HUES48 (cell line): ENCODE data around the gene CTSA.
A peak's percentile ranks its signal among the peaks of the same experiment; 100 is the strongest.
"Not testable (repeated sequence)": the region's sequence is repeated elsewhere in the genome, so short reads cannot be mapped to it uniquely, and the experiment has no call there.

Experiments
- H3K27ac ChIP-seq: one replicate; pipeline ENCODE4 v1.7.0; 2013; ENCODE audit warnings: low read depth, low read length, inconsistent platforms
- H3K27me3 ChIP-seq: 2 replicates; pipeline ENCODE4 v1.6.1; 2013; ENCODE audit warnings: mild to moderate bottlenecking, low read length; ENCODE audit not compliant: control insufficient read depth, insufficient read depth
- H3K36me3 ChIP-seq: 2 replicates; pipeline ENCODE4 v1.6.1; 2013; ENCODE audit warnings: low read length; ENCODE audit not compliant: control insufficient read depth, insufficient read depth
- H3K4me1 ChIP-seq: 2 replicates; pipeline ENCODE4 v1.6.1; 2013; ENCODE audit warnings: mild to moderate bottlenecking, low read length; ENCODE audit not compliant: control insufficient read depth, insufficient read depth
- H3K4me3 ChIP-seq: 2 replicates; pipeline ENCODE4 v1.5.1; 2013; ENCODE audit warnings: mild to moderate bottlenecking, low read depth, low read length
- H3K9ac ChIP-seq: 2 replicates; pipeline ENCODE4 v1.6.1; 2013; ENCODE audit warnings: mild to moderate bottlenecking, low read depth, low read length, moderate library complexity
- H3K9me3 ChIP-seq: 2 replicates; pipeline ENCODE4 v1.6.1; 2013; ENCODE audit warnings: low read length; ENCODE audit not compliant: control insufficient read depth, insufficient read depth

The CTSA gene

GRCh38 chr20:45920462-45921336 lies 29.6 kb downstream of the CTSA start:
- H3K36me3 ChIP-seq: no peaks in the 10 kb centered on the region

GRCh38 chr20:45921337-45922189 lies 30.4 kb downstream of the CTSA start:
- Histone ChIP-seq H3K27ac (no peak overlapping the region), H3K36me3 (no peaks in the 10 kb centered on the region), H3K4me1 (no peaks in the 10 kb centered on the region), H3K27me3 (no peaks in the 10 kb centered on the region), H3K9ac (no peak overlapping the region), H3K9me3 (no peaks in the 10 kb centered on the region), H3K4me3 (no peak overlapping the region)

More at GRCh38 chr20:45920462-45921336, 29.6 kb downstream of the CTSA start:
- H3K9ac ChIP-seq: no peak overlapping the region
- H3K4me3 ChIP-seq: no peak overlapping the region
- H3K4me1 ChIP-seq: no peaks in the 10 kb centered on the region
- no peaks in the 10 kb centered on the region for H3K9me3 ChIP-seq
- H3K27ac ChIP-seq: no peak overlapping the region
- H3K27me3 ChIP-seq: no peaks in the 10 kb centered on the region

GRCh38 chr20:45924391-45925261 lies 33.5 kb downstream of the CTSA start:
- no peak overlapping the region for H3K4me3 ChIP-seq
- no peaks in the 10 kb centered on the region for H3K27me3 ChIP-seq
- H3K9me3 ChIP-seq: no peaks in the 10 kb centered on the region
- no peaks in the 10 kb centered on the region for H3K36me3 ChIP-seq
- no peak overlapping the region for H3K9ac ChIP-seq
- H3K27ac ChIP-seq: no peak overlapping the region
- no peaks in the 10 kb centered on the region for H3K4me1 ChIP-seq

- H3K36me3 ChIP-seq: no peaks in the 10 kb centered on the region
- H3K9me3 ChIP-seq: no peaks in the 10 kb centered on the region
- H3K4me3 ChIP-seq: no peak overlapping the region
- no peaks in the 10 kb centered on the region for H3K27me3 ChIP-seq
- no peak overlapping the region for H3K27ac ChIP-seq
- no peaks in the 10 kb centered on the region for H3K4me1 ChIP-seq
- H3K9ac ChIP-seq: no peak overlapping the region
Observed at GRCh38 chr20:45925821-45926506, 34.8 kb downstream of the CTSA start.

GRCh38 chr20:45926731-45927070 lies 35.6 kb downstream of the CTSA start:
- Histone ChIP-seq H3K27ac (no peak overlapping the region), H3K36me3 (no peaks in the 10 kb centered on the region), H3K9ac (no peak overlapping the region), H3K4me3 (no peak overlapping the region), H3K4me1 (no peaks in the 10 kb centered on the region), H3K9me3 (no peaks in the 10 kb centered on the region), H3K27me3 (no peaks in the 10 kb centered on the region)

GRCh38 chr20:45927071-45927878 lies 36.1 kb downstream of the CTSA start:
- H3K4me1 ChIP-seq: no peaks in the 10 kb centered on the region
- H3K27me3 ChIP-seq: no peaks in the 10 kb centered on the region
- H3K9ac ChIP-seq: no peak overlapping the region
- no peak overlapping the region for H3K27ac ChIP-seq
- no peak overlapping the region for H3K4me3 ChIP-seq
- H3K9me3 ChIP-seq: no peaks in the 10 kb centered on the region
- H3K36me3 ChIP-seq: no peaks in the 10 kb centered on the region

DNA sequence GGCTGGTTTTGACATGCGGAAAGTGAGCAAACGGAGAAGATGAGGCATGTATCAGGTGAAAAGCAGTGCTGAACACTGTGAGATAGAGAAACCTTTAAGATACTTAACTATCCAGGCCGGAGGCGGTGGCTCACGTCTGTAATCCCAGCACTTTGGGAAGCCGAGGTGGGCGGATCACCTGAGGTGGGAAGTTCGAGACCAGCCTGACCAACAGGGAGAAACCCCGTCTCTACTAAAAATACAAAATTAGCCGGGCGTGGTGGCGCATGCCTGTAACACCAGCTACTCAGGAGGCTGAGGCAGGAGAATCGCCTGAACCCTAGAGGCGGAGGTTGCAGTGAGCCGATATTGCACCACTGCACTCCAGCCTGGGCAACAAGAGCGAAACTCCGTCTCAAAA lies 40.5 kb downstream of the CTSA start:
- H3K4me3 ChIP-seq, H3K27me3 ChIP-seq, H3K36me3 ChIP-seq, H3K9me3 ChIP-seq, H3K4me1 ChIP-seq, H3K27ac ChIP-seq, H3K9ac ChIP-seq: not testable (repeated sequence)

- H3K4me1 ChIP-seq: peaks cover 19% of the 10 kb centered on the region
- peak overlapping the region; percentile 75 for H3K4me3 ChIP-seq
- no peaks in the 10 kb centered on the region for H3K27me3 ChIP-seq
- H3K36me3 ChIP-seq: peaks cover 15% of the 10 kb centered on the region
- H3K9ac ChIP-seq: peak overlapping the region; percentile 100
- H3K27ac ChIP-seq: peak overlapping the region; percentile 100
- H3K9me3 ChIP-seq: no peaks in the 10 kb centered on the region
Observed at GRCh38 chr20:45933266-45934045, 42.3 kb downstream of the CTSA start.

- Histone ChIP-seq H3K9ac (peak overlapping the region; percentile 100), H3K9me3 (no peaks in the 10 kb centered on the region), H3K36me3 (peaks cover 21% of the 10 kb centered on the region), H3K4me3 (peak overlapping the region; percentile 75), H3K27ac (peak overlapping the region; percentile 100), H3K27me3 (no peaks in the 10 kb centered on the region), H3K4me1 (peaks cover 25% of the 10 kb centered on the region)
Observed at GRCh38 chr20:45934046-45934585, 43.0 kb downstream of the CTSA start.
